Naive thymus-derived CD4-positive, alpha-beta T cell (primary cell): ENCODE data around the gene FBXO15. TPM values are rescaled to one million over a fixed set of nuclear protein-coding genes. Genes with fewer than 3 reads are reported as not detected.

Experiments
- ATAC-seq: fragments of 150-1000 bp; cut with Tn5 transposase; 2 replicates; pipeline ENCODE4 v1.10.0; 2021; ENCODE audit warnings: mild to moderate bottlenecking, moderate library complexity
- CTCF ChIA-PET: fragments of 350-600 bp; sonication (Branson Sonifier 250); formaldehyde crosslinking; loops from one replicate; lab custom pipeline; 2021; ENCODE audit warnings: antibody characterized with exemption; lab: Charles Lee
- POLR2A ChIA-PET: fragments of 350-600 bp; sonication (Branson Sonifier 250); formaldehyde crosslinking; loops from one replicate; lab custom pipeline; 2021; ENCODE audit warnings: antibody characterized with exemption, inconsistent platforms; lab: Charles Lee
- DNase-seq, 9 donors: peaks; one replicate each; pipeline versions ENCODE4 v3.0.0 to v3.0.0-alpha.2; 2020 to 2022; ENCODE audit warnings: mixed read lengths in 1 of 9
- H3K27ac ChIP-seq: one replicate; pipeline ENCODE4 v1.7.0; 2013; ENCODE audit warnings: mild to moderate bottlenecking, low read depth, low read length, moderate library complexity
- H3K27me3 ChIP-seq, 2 donors: one replicate each; pipeline ENCODE4 v1.7.0; 2013; ENCODE audit warnings: low read length in 2 of 2, mild to moderate bottlenecking in 2 of 2, moderate library complexity in 2 of 2; ENCODE audit not compliant: control insufficient read depth in 2 of 2, insufficient read depth in 2 of 2
- H3K36me3 ChIP-seq, 3 experiments: 1 replicate in 2 of 3; 2 replicates in 1 of 3; pipeline ENCODE4 v1.7.0; 2013; ENCODE audit warnings: low read length in 3 of 3, mild to moderate bottlenecking in 3 of 3, moderate library complexity in 1 of 3; ENCODE audit not compliant: insufficient read depth in 3 of 3, control insufficient read depth in 2 of 3
- H3K4me1 ChIP-seq, 2 donors: one replicate each; pipeline ENCODE4 v1.7.0; 2013; ENCODE audit warnings: low read length in 2 of 2, mild to moderate bottlenecking in 2 of 2, moderate library complexity in 1 of 2; ENCODE audit not compliant: control insufficient read depth in 2 of 2, insufficient read depth in 2 of 2
- H3K4me3 ChIP-seq: 2 replicates; pipeline ENCODE4 v1.7.0; 2013; ENCODE audit warnings: mild to moderate bottlenecking, low read length
- H3K9me3 ChIP-seq, 3 experiments: 1 replicate in 2 of 3; 2 replicates in 1 of 3; pipeline ENCODE4 v1.7.0; 2013; ENCODE audit warnings: low read length in 3 of 3; ENCODE audit not compliant: control insufficient read depth in 2 of 3
- H3K27ac Mint-ChIP-seq, 9 donors: one replicate each; pipeline ENCODE4 v1.8.0; 2020 to 2022; ENCODE audit warnings: mixed read lengths in 9 of 9, mild to moderate bottlenecking in 8 of 9, moderate library complexity in 5 of 9, inconsistent platforms in 2 of 9
- H3K27me3 Mint-ChIP-seq, 5 donors: one replicate each; pipeline ENCODE4 v1.8.0; 2021 to 2022; ENCODE audit warnings: mixed read lengths in 5 of 5, mild to moderate bottlenecking in 1 of 5
- H3K36me3 Mint-ChIP-seq, 5 donors: one replicate each; pipeline ENCODE4 v1.8.0; 2020 to 2022; ENCODE audit warnings: mixed read lengths in 5 of 5, mild to moderate bottlenecking in 3 of 5, inconsistent platforms in 1 of 5
- H3K4me1 Mint-ChIP-seq, 7 donors: one replicate each; pipeline ENCODE4 v1.8.0; 2020 to 2022; ENCODE audit warnings: mixed read lengths in 7 of 7, mild to moderate bottlenecking in 3 of 7, inconsistent platforms in 1 of 7
- H3K4me3 Mint-ChIP-seq, 10 donors: one replicate each; pipeline ENCODE4 v1.8.0; 2020 to 2022; ENCODE audit warnings: mild to moderate bottlenecking in 10 of 10, mixed read lengths in 10 of 10, moderate library complexity in 6 of 10, inconsistent platforms in 2 of 10
- H3K9me3 Mint-ChIP-seq, 11 donors: one replicate each; pipeline ENCODE4 v1.8.0; 2020 to 2022; ENCODE audit warnings: mixed read lengths in 11 of 11, mild to moderate bottlenecking in 4 of 11, inconsistent platforms in 1 of 11, moderate library complexity in 1 of 11
- intact Hi-C, 2 donors: fragments of 100-400 bp; cut with micrococcal nuclease; formaldehyde crosslinking; loops; one replicate each; pipeline ENCODE4 v1.15.1; 2023
- polyA plus RNA-seq, 2 donors: library from polyadenylated mRNA; unstranded; fragments of 300-500 nt; fragmentation: Illumina TruSeq; gene quantifications; one replicate each; pipeline ENCODE4 v1.2.3, GENCODE V29; 2021
- total RNA-seq, 6 experiments: library from RNA in 5 of 6; stranded (reverse) in 5 of 6; gene quantifications; 1 replicate in 5 of 6; 2 replicates in 1 of 6; pipeline ENCODE4 v1.2.3 and lab custom pipeline; 2021 to 2026

Gene FBXO15
- total and polyA plus RNA-seq, 7 experiments from 2014 or later: 1.1 to 5.1 (median 4.8) TPM

DNA sequence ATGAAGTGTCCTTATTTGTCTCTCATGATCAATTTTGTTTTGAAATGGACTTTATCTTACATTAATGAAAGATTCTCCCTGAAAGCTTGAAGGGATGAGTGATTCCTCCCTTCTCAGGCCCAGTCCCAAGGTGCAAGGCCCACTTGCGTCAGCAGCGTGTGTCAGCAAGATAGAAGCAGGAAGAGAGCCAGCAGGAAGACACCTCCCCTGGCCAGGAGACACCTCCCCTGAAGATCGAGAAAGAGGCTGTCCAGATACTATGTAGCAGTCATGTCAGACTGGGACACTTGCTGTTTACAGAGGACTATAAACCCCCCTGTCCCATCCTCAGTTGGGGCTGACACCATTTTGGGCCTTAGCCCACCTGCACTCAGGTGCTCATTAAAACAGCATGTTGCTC, 39.0 kb upstream of the FBXO15 start:
- Histone ChIP-seq H3K4me3 (no peak overlapping the region), H3K27ac (no peak overlapping the region), H3K4me1 (no peaks in the 10 kb centered on the region), H3K27me3 (peaks cover 0 to 2% of the 10 kb centered on the region in 2 donors), H3K36me3 (no peaks in the 10 kb centered on the region), H3K9me3 (no peaks in the 10 kb centered on the region)
- POLR2A ChIA-PET: no interaction called here
- H3K4me3 Mint-ChIP-seq: no peak overlapping the region
- ATAC-seq: no peak
- no peak overlapping the region for H3K27ac Mint-ChIP-seq
- CTCF ChIA-PET: interaction anchor here (0.8 kb wide), 1 partner anchor 11 kb away, joined by 3 read pairs; no protein-coding TSS in a partner anchor
- intact Hi-C loops: no loop called here
- no peak for DNase-seq
- peaks cover 15 to 34% (median 17%) of the 10 kb centered on the region in 5 donors for H3K27me3 Mint-ChIP-seq
- H3K36me3 Mint-ChIP-seq: no peaks in the 10 kb centered on the region
- no peaks in the 10 kb centered on the region for H3K9me3 Mint-ChIP-seq
- H3K4me1 Mint-ChIP-seq: no peaks in the 10 kb centered on the region

DNA sequence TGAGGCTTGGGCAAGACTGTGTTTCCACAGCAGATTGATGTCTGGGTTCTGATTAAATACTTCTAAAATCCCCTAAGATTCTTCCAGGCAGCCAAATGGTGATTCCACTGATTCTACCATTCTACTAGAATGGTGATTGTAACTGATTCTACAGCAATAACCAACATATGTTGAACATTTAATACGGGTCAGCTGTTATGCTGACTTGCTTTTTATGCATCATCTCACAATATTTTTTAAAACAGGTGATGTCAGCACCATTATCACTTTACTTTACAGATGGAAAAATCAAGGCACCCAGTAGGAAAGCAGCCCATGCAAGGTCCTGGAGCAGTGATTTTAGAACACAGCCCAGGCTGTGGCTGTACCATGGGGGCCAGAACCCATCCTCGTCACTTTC, 38.2 kb upstream of the FBXO15 start:
- CTCF ChIA-PET: interaction anchor here (1.0 to 1.2 kb wide), 2 partner anchors 32 to 156 kb away, joined by 3 read pairs; no protein-coding TSS in a partner anchor
- no peaks in the 10 kb centered on the region for H3K4me1 Mint-ChIP-seq
- POLR2A ChIA-PET: interaction anchor here (0.7 kb wide), 1 partner anchor 11 kb away, joined by 3 read pairs; no protein-coding TSS in a partner anchor
- H3K27me3 Mint-ChIP-seq: peaks cover 9 to 34% (median 13%) of the 10 kb centered on the region in 5 donors
- H3K4me1 ChIP-seq: no peaks in the 10 kb centered on the region
- no peak overlapping the region for H3K4me3 ChIP-seq
- H3K9me3 ChIP-seq: no peaks in the 10 kb centered on the region
- no peaks in the 10 kb centered on the region for H3K36me3 Mint-ChIP-seq
- H3K27me3 ChIP-seq: peaks cover 0 to 2% of the 10 kb centered on the region in 2 donors
- H3K9me3 Mint-ChIP-seq: no peaks in the 10 kb centered on the region
- no peaks in the 10 kb centered on the region for H3K36me3 ChIP-seq
- no peak for ATAC-seq
- no peak for DNase-seq
- H3K27ac ChIP-seq: no peak overlapping the region
- no peak overlapping the region for H3K4me3 Mint-ChIP-seq
- intact Hi-C loops: no loop called here
- H3K27ac Mint-ChIP-seq: no peak overlapping the region

DNA sequence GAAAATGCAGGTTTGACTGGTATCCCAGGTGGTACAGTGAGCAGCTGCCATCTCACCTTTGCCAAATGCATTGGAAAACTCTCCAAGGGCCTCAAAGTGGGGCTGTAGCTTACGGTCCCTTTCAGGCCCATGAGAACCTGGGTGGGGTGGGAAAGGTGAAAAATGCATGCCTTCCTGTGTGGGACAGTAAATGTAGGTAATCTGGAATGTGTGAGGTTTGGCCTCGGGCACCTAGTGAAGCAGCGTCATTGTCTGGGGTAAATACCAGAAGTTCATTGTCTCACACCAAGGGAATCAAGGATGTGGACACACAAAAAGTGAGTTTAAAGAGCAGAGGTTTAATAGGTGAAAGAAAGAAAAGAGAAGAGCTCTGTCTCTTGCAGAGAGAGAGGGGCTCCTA, 37.2 kb upstream of the FBXO15 start:
- Mint-ChIP-seq H3K4me3 (no peak overlapping the region), H3K36me3 (no peaks in the 10 kb centered on the region), H3K27ac (no peak overlapping the region), H3K4me1 (no peaks in the 10 kb centered on the region), H3K27me3 (peaks cover 9 to 37% (median 13%) of the 10 kb centered on the region in 5 donors), H3K9me3 (no peaks in the 10 kb centered on the region)
- H3K9me3 ChIP-seq: no peaks in the 10 kb centered on the region
- CTCF ChIA-PET: interaction anchor here (1.0 to 1.2 kb wide), 2 partner anchors 31 to 157 kb away, joined by 3 read pairs; no protein-coding TSS in a partner anchor
- no peak overlapping the region for H3K4me3 ChIP-seq
- DNase-seq (no peak), ATAC-seq (no peak)
- H3K4me1 ChIP-seq: no peaks in the 10 kb centered on the region
- POLR2A ChIA-PET: interaction anchor here (0.7 kb wide), 1 partner anchor 12 kb away, joined by 3 read pairs; no protein-coding TSS in a partner anchor
- no peak overlapping the region for H3K27ac ChIP-seq
- intact Hi-C loops: no loop called here
- H3K27me3 ChIP-seq: no peaks in the 10 kb centered on the region
- no peaks in the 10 kb centered on the region for H3K36me3 ChIP-seq

DNA sequence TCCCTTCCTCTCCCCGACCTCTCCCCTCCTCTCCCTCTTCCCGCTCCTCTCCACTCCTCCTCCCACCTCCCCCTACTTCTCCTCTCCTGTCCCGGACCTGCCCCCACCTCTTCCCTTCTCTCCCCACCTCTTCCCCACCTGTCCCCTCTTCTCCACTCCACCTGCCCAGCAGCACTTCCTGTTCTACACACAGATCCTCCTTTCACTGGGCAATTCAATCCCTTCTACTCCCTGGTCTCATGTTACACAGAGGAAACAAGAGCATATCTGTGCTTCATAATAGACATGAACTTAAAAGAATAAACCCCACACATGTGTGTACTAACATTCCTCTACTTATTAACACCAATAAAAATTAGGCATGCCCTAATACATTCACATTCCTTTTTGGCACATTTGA, 35.5 kb upstream of the FBXO15 start:
- Histone ChIP-seq H3K4me1 (no peaks in the 10 kb centered on the region), H3K36me3 (no peaks in the 10 kb centered on the region), H3K27ac (no peak overlapping the region), H3K9me3 (no peaks in the 10 kb centered on the region), H3K4me3 (no peak overlapping the region), H3K27me3 (no peaks in the 10 kb centered on the region)
- no peak for ATAC-seq
- intact Hi-C loops: no loop called here
- H3K4me3 Mint-ChIP-seq: no peak overlapping the region
- ChIA-PET POLR2A (no interaction called here), CTCF (no interaction called here)
- H3K36me3 Mint-ChIP-seq: no peaks in the 10 kb centered on the region
- peaks cover 9 to 23% (median 13%) of the 10 kb centered on the region in 5 donors for H3K27me3 Mint-ChIP-seq
- no peaks in the 10 kb centered on the region for H3K9me3 Mint-ChIP-seq
- DNase-seq: no peak
- H3K27ac Mint-ChIP-seq: no peak overlapping the region
- no peaks in the 10 kb centered on the region for H3K4me1 Mint-ChIP-seq

DNA sequence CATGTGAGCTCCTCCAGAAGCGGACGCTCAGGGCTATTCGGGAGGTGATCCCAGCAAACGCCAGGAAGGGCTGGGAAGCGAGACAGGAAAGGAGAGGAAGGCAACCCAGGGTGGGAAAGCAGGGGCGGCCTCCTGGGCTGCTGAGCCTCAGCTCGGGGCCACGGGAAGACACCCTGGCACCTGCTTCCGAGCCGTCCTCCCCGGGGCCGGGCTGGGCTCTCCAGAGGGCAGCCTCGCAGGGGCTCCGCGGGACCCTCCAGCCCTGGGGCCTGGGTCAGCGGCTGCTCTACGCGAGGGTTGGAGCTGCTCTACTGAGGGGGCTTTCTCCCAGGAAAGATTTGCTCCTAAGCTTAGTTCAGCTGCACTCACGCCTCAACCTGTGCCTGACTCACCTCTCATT, 34.7 kb upstream of the FBXO15 start:
- no peaks in the 10 kb centered on the region for H3K9me3 ChIP-seq
- no peaks in the 10 kb centered on the region for H3K36me3 ChIP-seq
- Mint-ChIP-seq H3K27ac (no peak overlapping the region), H3K27me3 (peaks cover 9 to 19% (median 13%) of the 10 kb centered on the region in 5 donors), H3K36me3 (no peaks in the 10 kb centered on the region), H3K9me3 (no peaks in the 10 kb centered on the region), H3K4me3 (no peak overlapping the region), H3K4me1 (no peaks in the 10 kb centered on the region)
- ATAC-seq: no peak
- no peak overlapping the region for H3K4me3 ChIP-seq
- DNase-seq: no peak
- intact Hi-C loops: no loop called here
- CTCF ChIA-PET: no interaction called here
- POLR2A ChIA-PET: no interaction called here
- no peak overlapping the region for H3K27ac ChIP-seq
- H3K27me3 ChIP-seq: no peaks in the 10 kb centered on the region
- H3K4me1 ChIP-seq: no peaks in the 10 kb centered on the region

DNA sequence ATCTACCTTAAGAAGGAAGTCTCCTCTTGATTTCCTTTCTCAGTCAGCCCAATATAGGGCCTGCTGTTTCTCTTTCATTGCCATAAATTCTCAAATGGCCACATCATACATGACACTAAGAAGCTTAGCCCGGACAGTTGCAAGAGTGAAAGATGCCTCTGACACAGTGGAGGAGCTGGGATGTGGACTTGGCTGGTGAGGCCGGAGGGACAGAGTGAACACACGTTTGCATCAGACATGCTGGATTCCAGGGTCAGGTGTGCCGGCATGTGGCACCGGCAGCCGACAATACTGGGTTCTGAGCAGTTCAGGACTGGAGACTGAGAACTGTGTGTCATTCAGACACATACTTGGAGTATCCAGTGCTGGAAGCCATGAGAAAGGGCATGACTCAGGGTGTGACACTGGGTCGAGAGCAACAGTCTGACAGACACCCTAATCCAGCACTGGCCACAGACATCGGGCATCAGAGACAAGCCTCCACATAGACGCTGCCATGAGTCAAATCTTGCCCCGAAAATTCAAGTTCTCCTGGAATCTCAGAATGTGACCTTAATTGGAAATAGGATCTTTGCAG, 32.1 kb upstream of the FBXO15 start:
- no peak overlapping the region for H3K27ac ChIP-seq
- ChIA-PET POLR2A (no interaction called here), CTCF (no interaction called here)
- peaks cover 9 to 35% (median 15%) of the 10 kb centered on the region in 5 donors for H3K27me3 Mint-ChIP-seq
- DNase-seq (no peak), ATAC-seq (no peak)
- intact Hi-C loops: no loop called here
- H3K36me3 ChIP-seq: no peaks in the 10 kb centered on the region
- no peaks in the 10 kb centered on the region for H3K9me3 ChIP-seq
- H3K9me3 Mint-ChIP-seq: no peaks in the 10 kb centered on the region
- H3K4me3 ChIP-seq: no peak overlapping the region
- H3K36me3 Mint-ChIP-seq: no peaks in the 10 kb centered on the region
- H3K27ac Mint-ChIP-seq: no peak overlapping the region
- H3K4me1 Mint-ChIP-seq: no peaks in the 10 kb centered on the region
- H3K4me1 ChIP-seq: no peaks in the 10 kb centered on the region
- H3K4me3 Mint-ChIP-seq: no peak overlapping the region
- no peaks in the 10 kb centered on the region for H3K27me3 ChIP-seq

DNA sequence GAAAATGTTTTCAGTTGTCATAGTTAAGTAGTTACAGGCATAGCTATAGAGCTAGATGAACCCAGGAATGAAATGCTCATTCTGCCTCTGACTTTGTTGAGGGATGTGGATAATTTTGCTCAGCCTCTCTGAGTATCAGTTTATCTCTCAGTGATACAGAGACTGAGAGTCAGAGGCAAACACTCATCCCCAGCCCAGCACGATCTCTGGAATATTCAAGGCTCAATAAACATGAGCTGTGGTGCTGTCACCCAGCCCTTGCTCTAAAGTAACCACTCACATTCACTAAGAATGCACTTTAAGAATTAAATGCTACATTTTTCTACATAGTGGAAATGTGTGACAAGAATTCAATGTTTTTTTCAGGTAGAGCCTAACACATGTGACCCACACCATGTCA, 31.2 kb upstream of the FBXO15 start:
- Histone ChIP-seq H3K4me3 (no peak overlapping the region), H3K36me3 (no peaks in the 10 kb centered on the region), H3K27ac (no peak overlapping the region), H3K27me3 (no peaks in the 10 kb centered on the region), H3K4me1 (no peaks in the 10 kb centered on the region), H3K9me3 (no peaks in the 10 kb centered on the region)
- no peak for ATAC-seq
- H3K36me3 Mint-ChIP-seq: no peaks in the 10 kb centered on the region
- DNase-seq: no peak
- H3K4me3 Mint-ChIP-seq: no peak overlapping the region
- no peaks in the 10 kb centered on the region for H3K9me3 Mint-ChIP-seq
- H3K27me3 Mint-ChIP-seq: peaks cover 7 to 41% (median 15%) of the 10 kb centered on the region in 5 donors
- H3K4me1 Mint-ChIP-seq: no peaks in the 10 kb centered on the region
- H3K27ac Mint-ChIP-seq: no peak overlapping the region
- POLR2A ChIA-PET: no interaction called here
- CTCF ChIA-PET: interaction anchor here (0.6 kb wide), 1 partner anchor 963 kb away, joined by 3 read pairs; no protein-coding TSS in a partner anchor
- intact Hi-C loops: no loop called here
